Ovary (tissue), 9 donors: ENCODE results near the gene ARID5B. TPM values are rescaled to one million over a fixed set of nuclear protein-coding genes. Genes with fewer than 3 reads are reported as not detected.
"Not testable (repeated sequence)": the region's sequence is repeated elsewhere in the genome, so short reads cannot be mapped to it uniquely, and the experiment has no call there.

ENCODE experiments used
- DNase-seq, 5 donors: peaks; one replicate each; pipeline ENCODE4 v3.0.0-alpha.2; 2019 to 2020
- H3K27ac ChIP-seq, 2 donors: fragments of 200-600 bp; one replicate each; pipeline versions ENCODE4 v1.5.1 to v1.8.0; 2019 to 2022
- H3K27me3 ChIP-seq: fragments of 200-600 bp; one replicate; pipeline ENCODE4 v1.8.0; 2022
- H3K36me3 ChIP-seq: fragments of 200-600 bp; sonication (generic); one replicate; pipeline ENCODE4 v1.5.1; 2019
- H3K4me1 ChIP-seq: one replicate; pipeline ENCODE4 v1.8.1; 2013; ENCODE audit warnings: mild to moderate bottlenecking, moderate library complexity; ENCODE audit not compliant: insufficient read depth
- H3K4me3 ChIP-seq: fragments of 200-600 bp; sonication (generic); one replicate; pipeline ENCODE4 v1.5.1; 2017
- H3K9me3 ChIP-seq, 2 donors: fragments of 200-600 bp in 1 of 2; sonication (generic) in 1 of 2; one replicate each; pipeline versions ENCODE4 v1.5.1 to v1.8.1; 2013 to 2019; ENCODE audit warnings: mild to moderate bottlenecking in 1 of 2, moderate library complexity in 1 of 2
- CTCF ChIP-seq, 3 donors: fragments of 450-650 bp in 2 of 3; fragments of 200-600 bp in 1 of 3; IDR thresholded peaks; one replicate each; pipeline versions ENCODE4 v1.5.1 to v1.8.0; 2016 to 2022; ENCODE audit warnings: antibody characterized with exemption in 3 of 3, mild to moderate bottlenecking in 1 of 3
- EP300 ChIP-seq: sonication (generic); formaldehyde crosslinking; IDR thresholded peaks from one replicate; pipeline ENCODE4 v1.6.1; 2017; ENCODE audit warnings: antibody characterized with exemption
- POLR2A ChIP-seq: fragments of 450-650 bp; IDR thresholded peaks from one replicate; pipeline ENCODE4 v1.6.1; 2017; ENCODE audit warnings: antibody characterized with exemption, mild to moderate bottlenecking, moderate library complexity
- WGBS, 3 donors: extraction: QIAGEN DNeasy Blood & Tissue Kit in 1 of 3; methylation state at CpG; one replicate each; pipeline versions ENCODE4 v1.1.5 to v1.1.7; 2013 to 2017; 5-methylcytosine and 5-hydroxymethylcytosine counted together
- intact Hi-C, 4 donors: fragments of 100-400 bp; cut with DNase I; formaldehyde crosslinking; loops; one replicate each; pipeline versions ENCODE4 v1.11.0 to v1.15.1; 2022 to 2023
- polyA plus RNA-seq, 2 donors: library from polyadenylated mRNA; stranded (reverse); fragments of 200-250 nt in 1 of 2; fragments of 350-450 nt in 1 of 2; fragmentation: Illumina TruSeq in 1 of 2; extraction: RNeasy Lipid Tissue Mini Kit (QIAGEN cat#74804) in 1 of 2; gene quantifications; one replicate each; pipeline ENCODE4 v1.2.3, GENCODE V29; 2013 to 2014
- total RNA-seq, 7 donors: library from RNA; depleted of rRNA in 2 of 7; stranded (reverse); fragments of >200 nt in 2 of 7; fragmentation: NEBNext Ultra II Directional in 3 of 7; extraction: Animal tissue kit (Norgen Biotek cat#: 25700) in 3 of 7; gene quantifications; one replicate each; pipeline versions ENCODE4 v1.1.0 to v1.2.4, GENCODE V29; 2016 to 2023
- donor health status: DM: no; HTN: no; CAD: no; lungs with moderate emphysema.
- donor health status: DM: no; HTN: no; CAD: no.
- donor health status: Bipolar disorder and iron deficiency.
- donor health status: DM: yes; HTN: yes; CAD: no.
- donor health status: DM: no; HTN: no; CAD: no.
- donor health status: DM: yes; HTN: yes; CAD: no.

ARID5B gene
- total and polyA plus RNA-seq, 9 donors: 18.3 to 61.8 (median 28.3) TPM

- Histone ChIP-seq H3K4me3 (no peak overlapping the region), H3K36me3 (no peaks in the 10 kb centered on the region), H3K27me3 (no peaks in the 10 kb centered on the region), H3K9me3 (no peaks in the 10 kb centered on the region), H3K27ac (no peak overlapping the region), H3K4me1 (no peaks in the 10 kb centered on the region)
- no peak for DNase-seq
- no peak for TF ChIP-seq POLR2A
- whole genome bisulfite sequencing, 3 donors: 86 to 89% (median 88%) methylated on average over 1 of the region's 1 CpG
- intact Hi-C loops: no loop called here
These were observed 41.7 kb upstream of the ARID5B start for GRCh38 chr10:61859786-61860185.

- no peak overlapping the region for H3K27ac ChIP-seq
- WGBS, 3 donors: 79 to 90% (median 85%) methylated on average over 8 of the region's 8 CpGs
- no peaks in the 10 kb centered on the region for H3K27me3 ChIP-seq
- intact Hi-C loops: no loop called here
- TF ChIP-seq POLR2A (no peak), EP300 (no peak), CTCF (IDR thresholded peaks at IDR 0.05) (no peak)
- no peaks in the 10 kb centered on the region for H3K4me1 ChIP-seq
- no peak overlapping the region for H3K4me3 ChIP-seq
- H3K36me3 ChIP-seq: no peaks in the 10 kb centered on the region
- no peak for DNase-seq
- no peaks in the 10 kb centered on the region for H3K9me3 ChIP-seq
These were observed 40.3 kb upstream of the ARID5B start for GRCh38 chr10:61860964-61861758.

- 79 to 81% (median 80%) methylated on average over 10 of the region's 10 CpGs for WGBS, 3 donors
These were observed 37.5 kb upstream of the ARID5B start for GRCh38 chr10:61863981-61864380.

GRCh38 chr10:61866700-61867368 is 34.7 kb upstream of the ARID5B start:
- peaks cover 6% of the 10 kb centered on the region for H3K4me1 ChIP-seq
- TF ChIP-seq POLR2A (no peak), CTCF (IDR thresholded peaks at IDR 0.05) (no peak), EP300 (no peak)
- no peak overlapping the region for H3K4me3 ChIP-seq
- 95 to 98% (median 97%) methylated on average over 3 of the region's 3 CpGs for WGBS, 3 donors
- no peak for DNase-seq
- intact Hi-C loops: no loop called here
- H3K27ac ChIP-seq: no peak overlapping the region
- H3K36me3 ChIP-seq: no peaks in the 10 kb centered on the region
- H3K27me3 ChIP-seq: no peaks in the 10 kb centered on the region
- no peaks in the 10 kb centered on the region for H3K9me3 ChIP-seq

More at GRCh38 chr10:61863981-61864380, 37.5 kb upstream of the ARID5B start:
- H3K4me3 ChIP-seq: no peak overlapping the region
- no peak overlapping the region for H3K27ac ChIP-seq
- intact Hi-C loops: no loop called here
- peaks cover 2% of the 10 kb centered on the region for H3K4me1 ChIP-seq
- H3K36me3 ChIP-seq: no peaks in the 10 kb centered on the region
- no peak for TF ChIP-seq EP300
- no peak for TF ChIP-seq CTCF (IDR thresholded peaks at IDR 0.05)
- TF ChIP-seq POLR2A: no peak
- no peaks in the 10 kb centered on the region for H3K9me3 ChIP-seq
- no peak for DNase-seq
- no peaks in the 10 kb centered on the region for H3K27me3 ChIP-seq

- H3K9me3 ChIP-seq, H3K4me1 ChIP-seq, H3K27me3 ChIP-seq, intact Hi-C loops, H3K27ac ChIP-seq, H3K36me3 ChIP-seq: not testable (repeated sequence)
- peak in 3 of 5 donors; percentile 17 to 47 (median 43) for DNase-seq
- WGBS, 3 donors: 27 to 46% (median 37%) methylated on average over 19 to 22 of the region's 22 CpGs
- peak overlapping the region; percentile 34 for H3K4me3 ChIP-seq
These were observed 34.1 kb upstream of the ARID5B start for GRCh38 chr10:61867374-61867773.

GRCh38 chr10:61867817-61868216 is 33.7 kb upstream of the ARID5B start:
- not testable (repeated sequence) for H3K27ac ChIP-seq
- DNase-seq: peak; percentile 27 to 74 (median 50)

More at GRCh38 chr10:61867817-61868216, 33.7 kb upstream of the ARID5B start:
- intact Hi-C loops, H3K27me3 ChIP-seq, H3K36me3 ChIP-seq, H3K4me1 ChIP-seq, H3K9me3 ChIP-seq: not testable (repeated sequence)
- peak overlapping the region; percentile 34 for H3K4me3 ChIP-seq
- WGBS, 3 donors: 25 to 50% (median 33%) methylated on average over 1 to 14 of the region's 25 CpGs
